Dermis blood vessel endothelial cell (primary cell): ENCODE data around the gene CDH12. TPM values are rescaled to one million over a fixed set of nuclear protein-coding genes. Genes with fewer than 3 reads are reported as not detected.
"Not testable (repeated sequence)": the region's sequence is repeated elsewhere in the genome, so short reads cannot be mapped to it uniquely, and the experiment has no call there.

Experiments
- DNase-seq: peaks from one replicate; pipeline ENCODE4 v3.0.0; 2010
- total RNA-seq: library from RNA; depleted of rRNA; stranded (reverse); fragments of >200 nt; gene quantifications from 2 replicates; pipeline ENCODE4 v1.2.3, GENCODE V29; 2014

The CDH12 gene
- total RNA-seq, 1 donor from 2014 or later: not detected

DNA sequence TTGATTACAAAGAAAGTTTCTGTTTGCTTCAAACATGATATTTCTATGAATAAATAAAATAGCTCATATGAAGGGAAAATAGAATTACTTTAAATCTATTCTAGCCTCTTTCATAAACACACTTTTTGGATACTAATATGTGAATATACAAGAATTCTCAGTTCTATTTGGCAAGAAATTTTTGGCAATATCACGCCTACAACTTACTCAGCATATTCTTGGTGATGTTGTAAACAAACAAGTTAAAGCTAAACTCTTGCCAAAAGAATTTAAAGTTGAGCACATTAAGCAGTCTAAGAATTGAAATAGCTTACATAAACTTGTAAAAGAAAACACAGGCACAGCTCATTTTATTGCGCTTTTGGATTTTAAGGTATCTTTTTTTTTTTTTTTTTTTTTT lies 209.8 kb downstream of the CDH12 start:
- no peak for DNase-seq

DNA sequence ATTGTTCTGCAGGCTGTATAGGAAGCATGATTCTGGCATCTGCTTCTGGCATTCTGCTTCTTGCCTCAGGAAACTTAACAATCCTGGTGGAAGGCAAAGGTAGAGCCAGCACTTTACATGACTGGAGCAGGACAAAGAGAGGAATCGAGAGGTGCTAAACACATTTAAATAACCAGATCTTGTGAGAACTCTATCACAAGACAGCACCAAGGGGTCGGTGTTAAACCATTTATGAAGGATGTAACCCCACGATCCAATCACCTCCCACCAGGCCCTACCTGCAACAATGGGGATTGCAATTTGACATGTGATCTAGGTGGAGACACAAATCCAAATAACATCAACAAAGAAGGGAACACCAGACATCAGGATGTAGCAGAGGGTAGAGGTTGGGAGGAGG lies 221.5 kb downstream of the CDH12 start:
- DNase-seq: no peak

DNA sequence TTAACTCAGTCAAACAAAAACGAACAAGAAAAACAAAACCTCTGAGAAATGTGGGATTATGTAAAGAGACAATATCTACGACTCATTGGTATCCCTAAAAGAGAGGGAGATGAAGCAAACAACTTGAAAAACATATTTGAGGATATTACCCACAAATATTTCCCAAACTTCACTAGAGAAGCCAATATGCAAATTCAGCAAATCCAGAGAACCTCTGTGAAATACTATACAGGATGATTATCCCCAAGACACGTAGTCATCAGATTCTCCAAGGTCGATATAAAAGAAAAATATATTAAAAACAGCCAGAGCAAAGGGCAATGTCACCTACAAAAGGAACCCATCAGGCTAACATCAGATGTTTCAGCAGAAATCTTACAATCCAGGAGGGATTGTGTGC lies 226.1 kb downstream of the CDH12 start:
- no peak for DNase-seq

DNA sequence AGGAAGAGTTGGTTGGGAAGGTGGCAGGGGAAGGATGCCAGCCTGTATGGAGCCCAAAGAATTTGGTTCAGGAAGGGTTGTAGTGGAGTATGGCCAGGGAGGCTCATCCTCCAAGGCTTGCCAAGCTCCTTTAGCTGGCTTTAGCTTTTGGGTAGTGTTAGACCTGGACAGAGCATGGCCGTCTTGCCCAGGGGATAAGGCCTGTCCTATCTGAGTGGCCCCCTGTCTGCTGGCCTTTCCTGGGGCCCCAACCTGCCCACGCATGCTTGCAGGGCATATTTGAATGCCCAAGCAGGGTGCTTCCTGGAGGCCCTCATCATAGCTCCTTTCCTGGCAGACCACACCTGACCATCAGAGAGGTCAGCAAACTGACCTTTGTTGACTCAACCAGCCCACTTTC lies 227.7 kb downstream of the CDH12 start:
- no peak for DNase-seq

DNA sequence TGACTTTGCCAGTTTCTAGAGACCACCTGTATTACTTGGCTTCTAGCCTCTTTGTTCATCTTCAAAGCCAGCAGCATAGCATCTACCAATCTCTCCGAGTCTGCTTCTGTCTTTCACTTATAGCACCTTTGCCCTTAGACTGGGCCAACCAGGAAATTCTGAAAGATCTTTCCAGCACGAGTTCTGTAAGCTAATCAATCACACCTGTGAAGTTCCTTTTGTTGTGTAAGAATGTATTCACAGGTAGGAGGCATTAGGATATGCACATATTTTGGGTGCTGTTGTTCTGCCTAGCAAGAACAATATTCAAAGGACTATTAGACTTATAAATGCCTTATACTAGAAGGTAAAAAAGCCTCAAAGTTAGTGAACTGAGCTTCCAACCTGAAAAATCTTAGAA lies 232.1 kb downstream of the CDH12 start:
- DNase-seq: no peak

DNA sequence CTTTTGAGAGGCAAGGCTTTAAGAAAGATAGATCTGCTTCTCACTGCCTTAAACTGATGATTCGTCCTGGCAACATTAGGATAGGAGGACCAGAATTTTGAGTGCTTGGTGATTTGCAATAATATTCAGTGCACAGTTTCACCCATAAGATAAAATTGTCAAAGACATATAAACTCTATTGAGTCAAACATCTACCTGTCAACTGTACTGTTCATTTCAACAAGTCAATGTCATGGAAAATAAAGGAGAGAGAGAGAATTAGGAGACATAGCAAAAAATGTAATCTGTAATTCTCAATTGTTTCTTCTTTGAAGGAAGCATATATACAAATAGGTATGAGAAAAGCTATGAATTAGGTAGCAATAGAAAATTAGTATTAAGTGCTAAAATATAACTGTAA lies 237.2 kb downstream of the CDH12 start:
- no peak for DNase-seq

DNA sequence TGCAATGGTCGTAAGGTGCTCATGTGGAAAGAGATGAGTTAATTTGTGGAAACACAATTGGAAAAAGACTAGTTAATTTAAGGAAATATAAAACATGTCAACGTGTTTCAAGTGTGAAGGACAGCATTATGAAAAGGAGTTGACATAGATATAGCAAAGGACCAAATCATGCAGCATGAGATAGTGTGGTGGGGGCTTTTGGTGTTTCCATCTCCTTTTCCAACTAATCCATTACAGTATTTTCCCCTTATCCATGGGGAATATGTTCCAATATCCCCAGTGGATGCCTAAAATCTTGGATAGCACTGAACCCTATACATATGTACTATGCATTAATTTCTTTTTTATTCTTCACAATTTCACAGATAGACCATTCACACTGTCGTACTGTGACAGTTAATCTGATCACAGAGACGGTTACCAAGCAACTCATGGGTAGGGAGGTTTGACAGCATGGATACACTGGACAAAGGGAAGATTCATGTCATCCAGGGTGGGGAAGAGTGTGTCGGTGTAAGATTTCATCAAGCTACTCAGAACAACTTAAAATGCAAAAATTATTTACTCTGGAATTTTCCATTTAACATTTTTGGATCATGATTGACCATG lies 238.6 kb downstream of the CDH12 start:
- no peak for DNase-seq

DNA sequence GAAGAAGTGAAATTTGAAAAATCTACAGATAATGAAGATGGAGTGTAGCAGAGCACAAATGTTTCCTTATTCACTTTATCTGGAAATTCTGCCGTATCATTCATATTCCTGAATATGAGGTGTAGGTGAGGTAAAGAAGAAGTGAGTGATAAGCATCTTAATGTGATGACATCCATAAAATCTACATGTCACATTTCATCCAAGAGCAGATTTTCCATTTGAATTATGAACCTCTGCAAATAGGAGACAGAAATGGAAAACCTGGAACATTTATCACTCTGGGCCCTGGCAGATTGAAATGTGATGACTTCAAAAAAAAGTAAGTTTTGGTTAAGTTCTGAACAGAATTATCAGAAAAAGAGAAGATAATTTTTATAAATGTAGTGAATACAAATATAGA lies 240.2 kb downstream of the CDH12 start:
- no peak for DNase-seq

DNA sequence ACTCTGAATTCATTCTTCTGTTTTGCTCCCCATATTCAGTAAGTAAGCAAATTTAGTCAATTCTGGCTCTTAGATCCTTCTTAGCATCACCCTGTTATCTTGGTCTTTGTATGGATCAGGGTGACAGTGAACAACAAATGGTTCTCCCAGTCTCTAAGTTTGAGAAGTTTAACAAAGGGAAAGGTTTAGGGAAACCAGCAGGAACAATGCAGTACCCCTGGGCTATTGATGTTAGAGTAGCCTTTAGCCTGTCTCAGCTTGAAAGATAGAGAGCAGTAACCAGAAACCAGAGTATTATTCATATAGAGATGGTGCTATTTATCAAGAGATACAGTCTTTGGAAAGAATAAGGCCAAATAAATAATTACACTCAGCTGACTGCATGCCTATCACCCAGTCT lies 241.8 kb downstream of the CDH12 start:
- DNase-seq: no peak

DNA sequence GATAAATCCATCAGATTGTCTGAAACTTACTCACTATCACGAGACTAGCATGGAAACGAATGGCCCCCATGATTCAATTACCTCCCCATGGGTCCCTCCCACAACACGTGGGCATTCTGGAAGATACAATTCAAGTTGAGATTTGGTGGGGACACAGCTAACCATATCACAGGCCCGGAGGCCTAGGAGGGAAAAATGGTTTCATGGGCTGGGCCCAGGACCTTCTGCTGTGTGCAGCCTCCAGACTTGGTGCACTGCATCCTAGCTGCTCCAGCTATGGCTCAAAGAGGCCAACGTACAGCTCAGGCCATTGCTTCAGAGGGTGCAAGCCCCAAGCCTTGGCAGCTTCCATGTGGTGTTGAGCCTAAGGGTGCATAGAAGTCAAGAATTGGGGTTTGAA lies 245.6 kb downstream of the CDH12 start:
- not testable (repeated sequence) for DNase-seq

DNA sequence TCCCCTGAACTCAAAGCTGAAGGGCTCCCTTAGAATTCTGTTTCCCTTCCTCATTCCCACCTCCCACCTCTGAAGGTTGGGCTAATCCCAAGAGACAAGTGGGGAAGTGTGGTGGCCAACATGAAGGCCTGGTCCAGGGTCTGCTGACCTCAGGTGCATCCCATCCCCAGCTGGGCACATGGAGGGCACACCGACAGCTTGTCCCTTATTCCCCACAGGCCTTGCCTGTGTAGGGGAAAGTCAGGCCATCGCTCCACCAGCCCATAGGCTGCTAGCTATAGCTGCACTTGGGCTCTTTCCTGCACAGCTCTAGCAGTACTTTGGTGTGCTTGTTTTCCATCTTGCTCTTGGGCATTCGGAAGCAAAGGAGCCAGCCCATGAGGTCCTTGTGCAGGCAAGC lies 247.7 kb downstream of the CDH12 start:
- no peak for DNase-seq

DNA sequence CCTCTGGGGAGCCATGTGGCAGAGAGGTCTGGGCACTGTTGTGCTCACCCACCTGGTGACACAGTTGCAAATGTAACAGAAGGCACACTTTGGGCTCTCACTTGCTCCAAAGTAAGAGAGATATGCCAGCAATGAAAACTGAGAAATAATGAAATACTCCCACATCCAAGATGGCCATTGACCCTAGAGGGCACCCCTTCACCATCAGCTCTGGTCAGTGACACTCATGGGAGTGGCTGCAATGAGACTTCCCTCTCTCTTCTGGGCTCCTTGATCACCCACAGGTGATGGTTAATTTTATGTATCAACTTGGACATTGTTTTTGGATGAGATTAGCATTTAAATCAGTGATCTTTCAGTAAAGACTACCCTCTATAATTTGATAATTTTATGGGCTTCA lies 248.4 kb downstream of the CDH12 start:
- no peak for DNase-seq

DNA sequence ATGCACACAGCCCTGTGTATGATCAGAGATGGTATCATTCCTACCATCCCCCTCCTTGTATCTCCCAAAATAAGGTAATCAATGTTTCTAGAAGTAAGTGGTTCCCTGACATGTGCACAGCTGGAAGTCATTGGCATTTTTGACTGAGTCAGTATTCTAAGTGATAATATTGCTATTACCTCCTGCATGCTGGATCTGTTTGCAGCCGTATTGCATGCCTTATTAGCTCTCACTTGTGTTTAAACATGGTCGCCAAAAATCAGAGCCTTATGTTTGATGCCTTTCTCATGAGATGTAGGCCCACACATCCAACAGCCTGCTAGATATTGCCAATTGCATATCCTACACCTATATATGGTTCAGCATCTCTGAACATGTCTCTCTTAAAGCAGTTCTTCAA lies 254.3 kb downstream of the CDH12 start:
- no peak for DNase-seq

DNA sequence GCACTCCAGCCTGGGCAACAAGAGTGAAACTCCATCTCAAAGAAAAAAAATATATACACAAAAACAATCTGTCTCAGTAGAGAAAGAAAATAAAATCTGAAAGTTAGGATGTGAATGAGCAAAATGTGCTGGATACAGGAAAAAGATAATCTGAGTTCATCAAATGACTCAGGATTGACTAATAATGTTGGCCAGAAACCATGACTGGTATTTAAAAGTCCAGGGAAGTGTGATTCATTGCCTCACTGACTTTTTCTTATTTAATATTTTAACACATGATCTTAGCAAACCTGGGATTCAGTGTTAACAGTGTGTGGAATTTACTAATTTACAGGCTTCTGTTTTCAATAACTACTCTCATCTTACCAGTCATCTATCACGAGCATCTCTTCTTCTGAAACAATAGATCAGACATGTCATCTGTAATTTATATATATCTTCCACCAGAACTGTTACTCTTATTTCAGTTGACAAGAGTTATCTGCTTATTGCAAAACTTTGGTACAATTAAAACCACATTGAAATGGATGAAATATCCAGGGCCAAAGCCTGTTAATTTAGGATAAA lies 256.7 kb downstream of the CDH12 start:
- peak; percentile 37 for DNase-seq

DNA sequence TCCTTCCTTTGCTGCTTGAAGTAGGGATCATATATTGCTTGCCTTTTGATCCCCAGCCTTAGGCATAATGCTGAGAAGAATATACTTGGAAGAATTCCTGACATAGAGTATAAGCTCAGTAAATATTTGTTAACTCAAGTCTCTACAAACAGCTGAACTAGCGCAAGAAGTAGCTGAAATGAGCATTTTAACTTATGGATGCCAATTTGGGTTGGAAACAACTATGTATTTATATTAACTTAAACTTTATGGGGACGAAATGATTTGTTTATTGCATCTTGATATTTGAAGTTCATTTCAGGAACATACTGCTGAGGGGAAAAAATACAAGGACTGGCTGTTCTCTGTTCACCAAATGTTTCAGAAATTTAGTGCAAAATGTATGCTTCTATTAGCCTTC lies 258.7 kb downstream of the CDH12 start:
- no peak for DNase-seq

DNA sequence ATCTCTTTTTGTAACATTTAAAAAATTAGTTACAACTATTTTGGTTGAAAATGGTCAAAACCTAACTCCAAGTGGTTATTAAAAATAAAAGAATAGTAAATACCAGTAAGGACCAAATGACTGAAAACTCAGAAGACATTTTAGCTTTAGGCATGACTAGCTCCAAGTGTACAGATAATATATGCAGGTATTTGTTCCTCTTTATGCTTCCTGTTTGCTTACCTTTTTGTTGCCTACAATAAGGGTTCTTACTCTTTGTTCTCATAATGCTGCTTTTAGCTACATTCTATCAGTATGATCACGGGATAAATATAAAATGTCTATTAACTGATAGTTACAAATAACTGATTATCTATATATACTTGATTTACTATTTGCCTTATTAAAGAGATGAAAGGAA lies 259.6 kb downstream of the CDH12 start:
- no peak for DNase-seq

DNA sequence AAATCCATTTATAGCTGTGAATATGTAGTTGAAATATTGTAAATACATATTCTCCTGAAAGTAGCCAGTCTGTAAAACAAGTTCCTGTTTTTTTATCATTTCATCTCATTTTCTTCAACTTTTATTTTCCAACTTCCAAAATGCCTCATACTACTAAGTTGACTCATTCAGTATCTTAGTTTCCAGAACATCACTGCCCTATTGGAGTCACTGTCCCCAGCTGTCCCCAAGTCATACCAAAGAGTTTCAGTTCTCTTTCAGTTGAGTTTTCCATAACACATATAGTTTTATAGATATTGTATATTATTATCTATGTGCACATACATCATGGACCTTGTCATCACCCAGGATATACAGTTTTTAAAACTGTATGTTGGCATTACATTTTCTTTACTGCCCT lies 261.7 kb downstream of the CDH12 start:
- no peak for DNase-seq

DNA sequence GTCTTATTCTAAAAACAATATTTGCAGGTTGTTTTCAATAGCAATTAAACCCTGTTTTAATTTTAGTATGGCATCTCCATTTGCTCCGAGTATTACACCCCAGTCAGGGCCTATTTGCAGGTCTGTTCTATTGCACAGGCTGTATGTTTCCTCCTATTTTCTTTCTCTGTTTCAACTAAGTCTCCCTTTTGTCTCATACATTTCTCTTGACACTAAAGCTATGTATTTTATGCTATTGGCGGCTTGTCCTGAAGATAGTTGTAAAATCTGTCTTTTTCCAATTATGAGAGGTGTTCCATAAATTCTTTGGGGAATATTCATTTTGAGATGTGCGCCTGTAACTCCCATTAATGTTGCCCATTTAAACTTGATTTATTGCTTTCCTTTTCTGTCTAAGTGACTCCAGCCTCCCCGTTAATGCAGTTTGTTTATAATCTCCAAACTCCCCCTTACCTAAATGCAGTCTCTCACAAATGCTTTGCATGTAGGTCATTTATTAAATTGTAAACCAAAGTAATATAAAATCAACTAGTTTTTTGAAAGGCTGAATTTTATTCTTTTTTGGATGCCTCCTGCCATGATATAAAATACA lies 262.4 kb downstream of the CDH12 start:
- DNase-seq: no peak

DNA sequence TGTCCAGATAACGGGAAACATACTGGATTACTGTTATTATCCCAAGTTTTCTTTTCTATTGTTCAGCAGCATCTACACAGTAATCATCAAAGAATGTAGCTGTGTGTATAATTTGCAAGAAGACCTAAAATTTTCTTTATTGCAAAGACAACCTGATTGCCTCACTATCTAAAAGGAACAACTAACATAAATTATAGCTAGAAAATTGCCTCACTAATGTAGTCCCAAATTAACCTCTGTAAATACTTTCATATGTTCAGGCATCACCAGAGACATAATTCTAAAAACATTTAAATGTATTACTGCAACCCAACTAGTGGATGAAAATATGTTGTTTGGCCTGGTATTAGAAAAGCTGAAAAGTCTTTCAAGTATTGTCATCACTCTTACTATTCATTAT lies 275.4 kb downstream of the CDH12 start:
- no peak for DNase-seq

DNA sequence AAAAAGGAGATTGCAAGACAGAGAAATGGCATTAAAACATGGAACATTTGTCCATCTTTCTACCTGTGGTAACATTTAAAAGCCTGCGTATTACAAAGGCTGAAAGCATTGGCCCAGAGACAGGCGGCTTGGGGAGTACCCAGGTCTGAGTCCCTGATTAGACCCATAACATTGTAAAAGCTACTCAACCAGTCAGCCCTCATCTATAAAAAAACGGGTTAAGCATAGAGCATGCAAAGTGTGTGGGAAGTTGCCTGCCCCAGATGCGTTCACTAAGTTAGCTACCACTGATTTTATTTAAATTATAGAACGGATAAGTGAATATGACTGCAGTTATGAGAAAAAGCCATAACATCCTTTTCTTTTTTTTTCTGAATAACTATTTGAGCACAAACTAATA lies 276.1 kb downstream of the CDH12 start:
- DNase-seq: no peak

DNA sequence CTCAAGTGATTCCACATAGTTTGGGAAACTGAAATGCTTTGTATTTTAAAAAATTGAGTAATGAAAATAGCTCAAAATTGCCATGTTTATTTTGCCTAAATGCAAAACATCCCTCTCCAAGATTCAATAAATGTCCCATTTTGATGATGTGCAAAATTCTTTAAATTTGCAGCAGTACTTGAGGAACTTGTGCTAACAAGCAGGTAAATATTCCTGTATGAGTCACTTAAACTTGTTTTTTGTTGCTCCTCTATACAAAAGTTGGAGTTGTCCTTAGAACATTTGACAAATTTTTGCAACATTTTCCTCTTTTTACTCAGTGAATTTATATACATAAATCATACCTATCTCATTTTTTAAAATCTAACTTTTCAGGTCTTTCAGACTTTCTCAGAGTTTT lies 280.2 kb downstream of the CDH12 start:
- DNase-seq: no peak

DNA sequence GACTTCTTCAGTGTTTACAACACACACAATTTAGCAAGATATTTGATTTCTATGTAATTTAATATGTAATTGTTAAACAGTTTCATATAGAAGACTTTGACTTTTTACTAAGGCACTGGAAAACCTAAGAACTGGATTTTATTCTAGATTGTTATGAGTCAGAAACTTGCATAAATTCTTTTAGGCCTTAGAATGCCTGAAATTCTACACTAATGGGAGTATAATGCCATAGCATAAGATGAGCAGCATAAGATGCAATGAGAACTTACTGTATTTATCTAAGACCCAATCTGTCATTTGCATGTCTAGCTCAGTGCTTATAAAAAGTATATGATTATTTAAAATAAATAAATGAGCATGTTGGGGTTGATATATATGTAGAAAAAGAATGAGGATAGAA lies 285.2 kb downstream of the CDH12 start:
- no peak for DNase-seq

DNA sequence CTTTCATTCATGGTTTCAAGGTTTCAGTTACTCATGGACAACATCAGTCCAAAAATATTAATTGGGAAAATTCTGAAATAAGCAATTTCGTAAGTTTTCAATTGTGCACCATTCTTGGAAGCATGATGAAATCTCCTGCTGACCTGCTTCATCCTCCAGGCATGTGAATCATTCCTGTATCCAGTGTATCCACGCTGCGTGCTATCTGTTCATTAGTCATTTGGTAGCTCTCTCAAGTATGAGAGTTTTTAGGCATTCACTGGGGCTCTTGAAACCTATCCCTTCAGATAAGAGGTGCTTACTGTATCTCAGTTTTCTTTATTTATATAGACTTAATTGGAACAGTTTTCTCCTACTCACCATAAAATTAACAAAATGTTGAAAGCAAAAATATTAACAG lies 293.0 kb downstream of the CDH12 start:
- DNase-seq: no peak

DNA sequence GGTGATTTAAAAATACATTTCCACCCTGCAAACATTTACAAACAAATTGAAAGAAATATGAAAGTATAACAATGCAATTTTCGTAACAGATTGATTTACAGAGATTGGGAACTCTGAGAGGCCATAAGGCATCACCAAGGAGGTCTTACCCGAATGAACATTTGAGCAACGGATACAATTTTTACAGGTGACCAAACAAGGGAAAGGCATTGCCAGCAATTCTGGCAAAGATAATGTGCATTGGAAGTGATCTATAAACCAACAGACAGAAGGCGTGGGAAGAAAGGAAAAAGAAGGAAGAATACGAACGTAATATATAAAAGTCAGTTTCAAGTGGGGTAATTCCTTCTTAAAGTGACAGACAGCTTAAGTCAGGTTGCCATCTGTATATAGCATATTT lies 295.9 kb downstream of the CDH12 start:
- DNase-seq: no peak

DNA sequence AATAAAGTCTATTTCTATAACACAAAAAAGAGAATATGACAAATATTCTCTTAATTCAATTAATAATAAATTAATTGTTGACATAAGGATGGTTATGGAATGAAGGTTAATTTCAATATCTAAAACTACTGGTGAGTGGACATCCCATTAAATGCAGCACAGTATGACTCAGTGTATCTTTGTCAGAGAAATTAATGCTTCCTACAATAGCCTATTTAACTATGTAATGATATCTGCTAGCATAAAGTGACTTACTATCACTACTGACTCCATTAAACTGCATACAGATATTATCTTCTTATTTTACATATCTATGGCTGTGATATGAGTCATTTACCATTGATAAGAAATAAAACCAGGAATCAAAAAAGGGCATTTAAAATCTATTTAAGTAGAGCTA lies 298.7 kb downstream of the CDH12 start:
- no peak for DNase-seq
